Left cardiac atrium (tissue), 4 donors: ENCODE results near the gene HIBADH. TPM values are rescaled to one million over a fixed set of nuclear protein-coding genes. Genes with fewer than 3 reads are reported as not detected.
"Not testable (repeated sequence)": the region's sequence is repeated elsewhere in the genome, so short reads cannot be mapped to it uniquely, and the experiment has no call there.

ENCODE experiments used
- ATAC-seq, 2 donors: fragments of 200-7000 bp; cut with Tn5 transposase; one replicate each; pipeline ENCODE4 v1.9.1; 2020; ENCODE audit warnings: mild to moderate bottlenecking in 2 of 2, moderate library complexity in 2 of 2
- DNase-seq: peaks from one replicate; pipeline ENCODE4 v3.0.0-alpha.2; 2020
- intact Hi-C, 2 donors: fragments of 100-400 bp; cut with DNase I; formaldehyde crosslinking; loops; one replicate each; pipeline versions ENCODE4 v1.14.1 to v1.15.1; 2022 to 2023
- total RNA-seq, 2 donors: library from RNA; stranded (reverse); fragmentation: NEBNext Ultra II Directional; extraction: Animal tissue kit (Norgen Biotek cat#: 25700); gene quantifications; one replicate each; pipeline ENCODE4 v1.2.1, GENCODE V29; 2021
- donor health status: DM: no; HTN: yes; CAD: no.
- donor health status: DM: no; HTN: yes; CAD: no; lungs with severe emphysema.
- donor health status: DM: yes; HTN: yes; CAD: no.
- donor health status: Dilated cardiomyopathy.

The HIBADH gene
- total RNA-seq, 2 donors from 2014 or later, result 52.4 to 68.1 TPM

DNA sequence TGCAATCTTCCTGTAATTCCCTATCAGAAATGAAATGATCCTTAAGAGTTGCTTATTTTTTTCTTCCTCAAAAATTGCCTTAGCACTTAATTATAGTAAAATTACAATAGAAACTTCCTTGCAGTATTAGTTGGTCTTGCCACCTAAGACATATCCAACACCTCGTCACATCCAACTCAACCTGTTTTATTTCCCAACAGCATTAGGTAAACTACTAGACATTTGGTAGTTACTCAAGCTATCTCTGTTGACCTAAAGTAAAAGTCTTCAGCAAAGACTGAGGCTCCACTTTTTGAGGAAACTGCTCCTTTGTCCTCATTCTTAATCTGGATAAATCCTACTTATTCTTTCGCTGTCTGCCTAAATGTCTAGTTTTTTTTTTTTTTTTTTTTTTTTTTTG lies 20.4 kb downstream of the HIBADH start:
- ATAC-seq, result no peak
- intact Hi-C loops, result no loop called here
- DNase-seq, result no peak

- peak in 1 of 2 donors; percentile 64 for ATAC-seq
- intact Hi-C loops, result no loop called here
These were observed 21.0 kb downstream of the HIBADH start for GRCh38 chr7:27641581-27642230.

DNA sequence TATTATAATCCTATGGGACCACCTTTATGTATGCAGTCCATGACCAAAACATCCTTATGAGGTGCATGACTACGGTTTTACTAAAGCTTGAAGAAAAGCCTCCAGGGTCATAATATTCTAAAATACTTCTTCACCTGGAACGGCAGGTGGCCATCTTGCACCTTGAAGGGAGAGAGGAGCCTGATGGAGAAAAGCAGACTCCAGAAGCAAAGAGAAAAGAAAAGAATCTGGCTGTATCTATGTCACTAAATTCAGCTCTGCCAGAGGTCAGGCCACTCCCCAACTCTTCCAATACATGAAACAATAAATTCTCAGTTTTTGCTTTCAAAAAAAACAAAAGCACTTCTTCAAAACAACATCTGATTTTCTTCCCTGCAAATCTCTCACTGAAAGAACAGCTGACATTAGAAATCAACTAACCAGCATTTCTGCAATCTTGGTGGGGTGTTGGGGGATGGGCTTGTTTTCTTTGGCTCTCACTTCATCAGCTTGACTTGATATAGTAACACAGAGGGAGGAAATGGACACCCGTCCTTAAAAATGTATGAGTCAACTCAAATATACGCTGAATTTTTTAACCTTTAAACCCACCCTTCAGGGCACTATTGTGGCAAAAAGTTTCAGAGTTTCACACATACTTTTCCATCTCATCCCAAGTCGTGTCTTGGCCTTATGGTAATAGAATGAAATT lies 21.7 kb downstream of the HIBADH start:
- intact Hi-C loops, result no loop called here
- ATAC-seq, result peak; percentile 73 to 84
- peak; percentile 42 for DNase-seq

More at GRCh38 chr7:27641581-27642230, 21.0 kb downstream of the HIBADH start:
- no peak for DNase-seq

GRCh38 chr7:27639851-27640250 lies 22.8 kb downstream of the HIBADH start:
- no peak for DNase-seq

GRCh38 chr7:27639048-27639447 lies 23.6 kb downstream of the HIBADH start:
- ATAC-seq, DNase-seq, intact Hi-C loops: not testable (repeated sequence)

More at GRCh38 chr7:27639851-27640250, 22.8 kb downstream of the HIBADH start:
- intact Hi-C loops, result no loop called here
- ATAC-seq, result no peak

DNA sequence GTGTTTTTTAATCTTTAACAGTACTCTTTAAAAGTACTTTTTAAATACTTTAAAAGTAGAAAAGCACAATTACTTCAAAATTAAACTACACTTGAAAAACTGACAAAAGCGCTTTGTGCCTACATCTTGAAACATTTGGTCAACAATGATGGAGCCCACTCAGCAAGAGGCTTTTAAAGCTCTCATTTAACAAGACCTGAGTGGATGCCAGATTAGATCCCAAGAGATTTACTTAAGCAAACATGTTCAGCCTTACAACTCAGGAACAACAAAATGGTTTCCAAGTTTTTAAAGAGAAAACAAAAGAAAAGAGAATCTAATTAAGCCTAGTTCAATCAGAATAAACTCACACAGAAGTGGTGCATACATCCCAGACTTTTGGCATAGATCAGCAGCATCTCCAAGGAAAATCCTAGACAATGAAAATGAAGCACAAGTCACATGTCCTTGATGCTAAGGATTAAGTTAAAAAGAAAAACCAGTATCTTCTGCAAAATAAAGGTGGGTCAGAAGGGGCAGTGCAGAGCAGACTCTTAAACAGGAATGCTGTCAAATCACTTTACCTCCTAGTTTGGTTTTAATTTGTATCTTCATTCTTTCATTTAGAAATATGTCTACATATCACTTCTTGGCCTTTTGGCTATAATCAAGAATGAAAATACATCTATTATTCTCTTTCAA lies 26.2 kb downstream of the HIBADH start:
- intact Hi-C loops, result no loop called here
- DNase-seq, result no peak
- ATAC-seq, result no peak

DNA sequence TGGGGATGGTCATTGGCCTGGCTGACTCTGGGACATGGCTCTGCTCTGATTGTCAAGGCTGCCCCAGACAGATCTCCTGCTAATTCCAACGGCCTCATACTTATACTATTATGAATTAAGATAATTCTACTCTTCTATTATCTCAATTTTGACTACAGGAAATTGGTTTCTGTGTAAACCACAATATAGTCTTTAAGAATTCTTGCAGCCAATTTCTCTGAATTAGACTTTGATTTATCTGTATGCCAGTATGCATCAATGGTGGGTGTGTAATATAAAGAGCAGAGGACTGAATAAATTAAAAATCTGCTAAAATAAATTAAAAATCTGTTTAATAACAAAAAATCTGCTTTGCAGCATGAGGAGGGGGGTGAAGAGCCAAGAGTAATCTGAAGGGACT lies 27.0 kb downstream of the HIBADH start:
- DNase-seq (no peak), ATAC-seq (no peak)
- intact Hi-C loops, result no loop called here

- intact Hi-C loops, result no loop called here
- ATAC-seq, result no peak
These were observed 27.8 kb downstream of the HIBADH start for GRCh38 chr7:27634671-27635493.

GRCh38 chr7:27633062-27633461 lies 29.6 kb downstream of the HIBADH start:
- DNase-seq (no peak), ATAC-seq (no peak)
- intact Hi-C loops, result no loop called here

More at GRCh38 chr7:27634671-27635493, 27.8 kb downstream of the HIBADH start:
- no peak for DNase-seq

- DNase-seq (no peak), ATAC-seq (no peak)
- intact Hi-C loops, result no loop called here
These were observed 31.3 kb downstream of the HIBADH start for GRCh38 chr7:27631391-27631790.

GRCh38 chr7:27627146-27627545 lies 35.5 kb downstream of the HIBADH start:
- no peak for DNase-seq
- ATAC-seq, result no peak
- intact Hi-C loops, result no loop called here

DNA sequence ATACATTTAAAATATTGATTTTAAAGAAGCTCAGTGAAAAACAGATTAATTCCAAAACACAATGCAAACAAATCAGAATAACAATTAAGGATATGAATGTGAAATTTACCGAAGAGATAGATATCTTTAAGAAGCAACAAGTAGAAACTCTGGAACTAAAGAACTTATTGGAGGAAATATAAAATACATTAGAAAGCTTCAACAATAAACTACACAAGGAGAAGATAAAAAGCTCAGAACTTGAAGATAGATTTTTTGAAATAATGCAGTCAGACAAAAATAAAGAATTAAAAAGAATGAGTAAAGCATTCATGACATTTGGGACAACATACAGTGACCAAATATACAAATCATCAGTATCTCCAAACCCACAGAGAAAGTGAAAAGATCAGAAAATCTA lies 43.2 kb downstream of the HIBADH start:
- DNase-seq (no peak), ATAC-seq (no peak)
- intact Hi-C loops, result no loop called here

- ATAC-seq (no peak), DNase-seq (no peak)
- intact Hi-C loops, result no loop called here
These were observed 44.9 kb downstream of the HIBADH start for GRCh38 chr7:27617651-27618381.

GRCh38 chr7:27616914-27617548 lies 45.7 kb downstream of the HIBADH start:
- intact Hi-C loops, result no loop called here
- DNase-seq, result no peak
- no peak for ATAC-seq

- no peak for DNase-seq
- intact Hi-C loops, result no loop called here
- no peak for ATAC-seq
These were observed 46.5 kb downstream of the HIBADH start for GRCh38 chr7:27616186-27616491.

- no peak for ATAC-seq
- intact Hi-C loops, result no loop called here
These were observed 47.1 kb downstream of the HIBADH start for GRCh38 chr7:27615420-27616185.

GRCh38 chr7:27614095-27614494 lies 48.6 kb downstream of the HIBADH start:
- DNase-seq (no peak), ATAC-seq (no peak)
- intact Hi-C loops, result no loop called here

More at GRCh38 chr7:27615420-27616185, 47.1 kb downstream of the HIBADH start:
- no peak for DNase-seq

- ATAC-seq, result no peak
- intact Hi-C loops, result no loop called here
- no peak for DNase-seq
These were observed 51.6 kb downstream of the HIBADH start for GRCh38 chr7:27611059-27611458.
